HL-60/S4 (cell line): ENCODE measurements around the gene SLX4IP.

Experiments used
- in situ Hi-C: fragments of 300-500 bp; cut with MboI; formaldehyde crosslinking; loops from 2 replicates; pipeline ENCODE4 v1.14.3; 2022; ENCODE audit warnings: low sequenced_read_pairs

The SLX4IP gene

GRCh38 chr20:10655720-10656669 lies 220.9 kb downstream of the SLX4IP start:
- in situ Hi-C loops: loop anchor here (25.0 kb wide), 1 partner anchor 194 kb away; no protein-coding TSS in a partner anchor

GRCh38 chr20:10657453-10657852 lies 222.3 kb downstream of the SLX4IP start:
- in situ Hi-C loops: loop anchor here (25.0 kb wide), 1 partner anchor 195 kb away; no protein-coding TSS in a partner anchor

DNA sequence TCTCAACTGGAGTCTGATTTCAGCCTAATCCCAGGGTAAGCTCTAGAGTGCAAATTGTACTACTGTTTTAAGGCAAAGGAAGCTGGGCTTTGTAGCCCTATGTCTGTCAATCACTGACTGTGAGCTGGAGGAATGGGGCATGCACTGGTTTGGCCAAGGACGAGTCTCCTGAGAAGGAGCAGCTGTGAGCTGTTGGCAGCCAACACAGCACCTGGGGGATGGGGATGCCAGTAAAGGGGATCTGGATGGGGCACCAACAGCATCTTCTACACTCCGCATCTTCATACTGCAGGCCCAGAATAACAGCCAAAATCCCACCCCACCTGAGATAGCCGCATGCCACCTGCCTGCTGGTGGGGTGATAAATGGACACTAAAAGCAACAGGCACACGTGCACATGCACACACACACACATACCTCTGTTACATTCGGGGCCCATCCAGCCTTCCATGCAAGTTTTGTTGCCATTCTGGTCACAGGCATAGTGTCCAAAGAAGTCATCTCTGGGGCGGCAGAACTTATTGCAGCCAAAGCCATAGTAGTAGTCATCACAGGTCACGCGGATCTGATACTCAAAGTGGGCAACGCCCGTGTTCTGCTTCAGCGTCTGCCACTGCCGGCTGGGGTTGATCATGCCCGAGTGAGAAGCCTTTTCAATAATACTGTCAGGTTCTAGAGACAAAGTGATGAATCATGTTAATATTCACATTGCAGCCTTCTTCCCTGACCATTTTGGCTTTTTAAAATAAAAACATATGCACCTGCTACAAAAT lies 223.1 kb downstream of the SLX4IP start:
- in situ Hi-C loops: loop anchor here (25.0 kb wide), 1 partner anchor 196 kb away; no protein-coding TSS in a partner anchor

- in situ Hi-C loops: loop anchor here (25.0 kb wide), 1 partner anchor 197 kb away; no protein-coding TSS in a partner anchor
Observed at GRCh38 chr20:10658876-10659632, 223.9 kb downstream of the SLX4IP start.

DNA sequence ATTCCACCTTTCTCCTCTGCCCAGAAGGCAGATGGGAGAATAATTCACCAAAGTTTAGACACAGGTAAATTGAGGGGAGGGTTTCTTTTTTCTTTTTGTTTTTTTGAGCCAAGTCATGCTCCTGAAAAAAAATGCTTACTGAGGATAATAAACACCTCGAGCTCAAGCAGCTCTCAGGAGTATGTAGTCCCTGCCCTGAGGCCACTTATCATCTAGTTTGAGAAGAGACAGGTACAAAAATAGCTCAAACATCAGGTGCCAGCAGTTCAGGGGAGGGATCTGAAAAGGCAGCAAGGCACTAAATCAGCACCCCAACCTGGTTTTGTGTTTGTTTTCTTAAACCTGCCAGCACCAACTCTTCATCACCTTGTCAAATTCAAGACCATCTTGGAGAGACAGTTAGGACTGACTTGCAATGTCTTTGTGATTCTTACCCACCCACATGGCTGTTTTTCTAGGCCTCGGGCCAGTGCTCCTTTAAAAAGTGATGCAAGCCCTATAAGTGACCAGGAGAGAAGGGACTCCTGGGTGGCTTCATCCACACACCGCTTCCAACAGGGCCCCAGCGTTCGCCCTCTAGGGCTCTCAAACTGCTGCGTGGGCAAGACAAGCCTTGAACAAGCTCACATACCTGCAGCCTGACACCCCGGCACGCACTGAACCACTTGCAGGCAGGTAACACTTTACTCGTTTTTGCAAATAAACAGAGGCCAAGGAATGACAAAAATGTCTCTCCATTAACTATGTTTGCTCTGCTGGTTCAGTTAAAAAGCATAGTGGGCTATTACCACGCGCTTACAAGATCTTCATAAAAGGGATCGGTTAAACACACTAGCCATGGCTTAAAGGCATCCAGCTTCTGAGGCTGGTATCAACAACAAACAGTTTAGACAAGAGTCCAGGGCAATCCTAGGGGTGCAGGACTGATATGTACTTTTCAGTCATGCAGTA lies 224.8 kb downstream of the SLX4IP start:
- in situ Hi-C loops: loop anchor here (25.0 kb wide), 1 partner anchor 198 kb away; no protein-coding TSS in a partner anchor

DNA sequence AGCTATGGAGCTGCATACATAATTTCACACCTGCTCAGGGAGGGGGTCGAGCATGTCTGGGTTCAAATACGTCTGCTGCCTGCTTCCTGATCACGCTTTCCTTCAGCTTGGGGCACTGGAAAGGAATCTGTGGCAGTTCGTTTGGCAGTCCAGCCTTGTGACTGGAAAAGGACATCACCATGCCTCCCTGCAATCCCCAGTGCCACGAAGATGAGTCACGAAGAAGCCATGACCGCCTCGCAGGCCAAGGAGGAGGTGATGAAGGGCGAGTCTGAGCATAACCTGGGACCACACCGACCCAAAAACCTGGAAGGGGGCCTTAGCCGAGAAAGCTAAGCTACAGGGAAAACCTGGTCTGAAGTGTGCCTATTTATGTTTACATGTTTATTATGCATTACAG lies 225.6 kb downstream of the SLX4IP start:
- in situ Hi-C loops: loop anchor here (25.0 kb wide), 1 partner anchor 198 kb away; no protein-coding TSS in a partner anchor

GRCh38 chr20:10661261-10661660 lies 226.2 kb downstream of the SLX4IP start:
- in situ Hi-C loops: loop anchor here (25.0 kb wide), 1 partner anchor 199 kb away; no protein-coding TSS in a partner anchor

GRCh38 chr20:10662151-10662550 lies 227.0 kb downstream of the SLX4IP start:
- in situ Hi-C loops: loop anchor here (25.0 kb wide), 1 partner anchor 200 kb away; no protein-coding TSS in a partner anchor

- in situ Hi-C loops: loop anchor here (25.0 kb wide), 1 partner anchor 201 kb away; no protein-coding TSS in a partner anchor
Observed at GRCh38 chr20:10662661-10663458, 227.8 kb downstream of the SLX4IP start.

- in situ Hi-C loops: loop anchor here (25.0 kb wide), 1 partner anchor 201 kb away; no protein-coding TSS in a partner anchor
Observed at GRCh38 chr20:10663756-10664155, 228.7 kb downstream of the SLX4IP start.

DNA sequence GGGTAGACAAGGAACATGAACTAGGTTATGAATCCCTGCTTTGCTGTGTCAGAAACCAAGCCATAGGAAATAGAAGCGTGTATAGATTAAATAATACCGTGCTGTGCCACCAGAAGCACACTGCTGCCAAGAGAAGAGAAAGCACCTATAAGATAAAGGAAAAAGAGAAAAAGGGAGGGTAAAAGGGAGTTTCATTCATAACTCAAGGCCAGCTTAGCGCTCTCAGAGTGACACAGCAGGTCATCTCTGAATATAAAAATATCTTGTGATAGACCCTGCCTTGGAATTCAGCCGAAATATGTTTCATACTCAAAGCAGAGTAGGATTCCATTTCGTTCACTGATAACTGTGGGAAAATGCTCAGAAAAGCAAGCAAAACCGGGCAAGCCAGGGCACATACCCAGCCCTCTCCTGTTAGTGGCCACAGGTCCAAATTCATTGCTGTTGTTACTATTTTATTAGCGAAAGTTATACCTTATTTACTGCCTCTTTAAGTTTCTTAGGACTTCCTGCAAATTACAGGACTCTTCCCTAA lies 230.0 kb downstream of the SLX4IP start:
- in situ Hi-C loops: loop anchor here (25.0 kb wide), 1 partner anchor 203 kb away; no protein-coding TSS in a partner anchor

DNA sequence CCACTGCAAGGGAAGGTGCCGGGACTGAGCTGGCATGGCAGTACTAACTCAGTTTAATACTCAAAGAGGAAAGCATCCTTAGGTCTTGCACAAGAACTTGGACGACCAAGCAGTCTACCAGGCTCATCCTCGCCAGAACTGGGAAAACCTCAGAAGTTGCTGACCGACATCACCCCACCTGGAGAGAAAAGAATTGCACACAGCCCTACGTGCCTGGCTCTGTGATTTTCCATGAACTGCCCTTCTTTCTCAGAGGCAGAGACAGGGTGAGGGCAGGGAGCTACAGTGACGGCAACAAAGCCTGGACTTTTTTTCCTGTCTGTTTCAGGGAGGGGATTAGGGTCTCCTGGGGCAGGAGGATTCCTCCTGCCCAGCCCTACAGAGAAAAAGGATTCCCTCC lies 230.7 kb downstream of the SLX4IP start:
- in situ Hi-C loops: loop anchor here (25.0 kb wide), 1 partner anchor 203 kb away; no protein-coding TSS in a partner anchor

- in situ Hi-C loops: loop anchor here (25.0 kb wide), 1 partner anchor 204 kb away; no protein-coding TSS in a partner anchor
Observed at GRCh38 chr20:10666221-10667076, 231.3 kb downstream of the SLX4IP start.

- in situ Hi-C loops: loop anchor here (25.0 kb wide), 1 partner anchor 205 kb away; no protein-coding TSS in a partner anchor
Observed at GRCh38 chr20:10667077-10667401, 231.9 kb downstream of the SLX4IP start.

- in situ Hi-C loops: loop anchor here (25.0 kb wide), 1 partner anchor 205 kb away; no protein-coding TSS in a partner anchor
Observed at GRCh38 chr20:10667560-10668167, 232.6 kb downstream of the SLX4IP start.

GRCh38 chr20:10668677-10669368 lies 233.7 kb downstream of the SLX4IP start:
- in situ Hi-C loops: loop anchor here (25.0 kb wide), 1 partner anchor 207 kb away; no protein-coding TSS in a partner anchor
